Psoas muscle (tissue), 8 donors: Measurements from ENCODE around the gene MFSD12. TPM values are rescaled to one million over a fixed set of nuclear protein-coding genes. Genes with fewer than 3 reads are reported as not detected.

ENCODE experiments used
- ATAC-seq, 4 donors: fragments of 200-7000 bp; cut with Tn5 transposase; one replicate each; pipeline ENCODE4 v1.9.1; 2020; ENCODE audit warnings: moderate library complexity in 3 of 4, mild to moderate bottlenecking in 2 of 4
- DNase-seq, 2 donors: peaks; one replicate each; pipeline ENCODE4 v3.0.0-alpha.2; 2020
- H3K27ac ChIP-seq: fragments of 200-600 bp; one replicate; pipeline ENCODE4 v1.8.0; 2022
- H3K27me3 ChIP-seq, 3 donors: fragments of 200-600 bp in 1 of 3; one replicate each; pipeline versions ENCODE4 v1.6.1 to v1.8.0; 2013 to 2022; ENCODE audit warnings: low read length in 2 of 3, mild to moderate bottlenecking in 2 of 3, moderate library complexity in 1 of 3; ENCODE audit not compliant: insufficient read depth in 3 of 3
- H3K36me3 ChIP-seq, 2 donors: fragments of 200-600 bp in 1 of 2; one replicate each; pipeline versions ENCODE4 v1.6.1 to v1.8.0; 2013 to 2022; ENCODE audit warnings: low read depth in 1 of 2, mild to moderate bottlenecking in 1 of 2, moderate library complexity in 1 of 2; ENCODE audit not compliant: insufficient read depth in 1 of 2
- H3K4me1 ChIP-seq: fragments of 200-600 bp; one replicate; pipeline ENCODE4 v1.8.0; 2022
- H3K4me3 ChIP-seq: fragments of 200-600 bp; one replicate; pipeline ENCODE4 v1.8.0; 2022; ENCODE audit warnings: mild to moderate bottlenecking
- H3K9me3 ChIP-seq: fragments of 200-600 bp; one replicate; pipeline ENCODE4 v1.8.0; 2022
- WGBS, 3 donors: extraction: QIAGEN DNeasy Blood & Tissue Kit; methylation state at CpG; one replicate each; pipeline versions ENCODE4 v1.1.6 to v1.1.7; 2013; 5-methylcytosine and 5-hydroxymethylcytosine counted together
- intact Hi-C, 2 donors: fragments of 100-400 bp; cut with DNase I; formaldehyde crosslinking; loops; one replicate each; pipeline versions ENCODE4 v1.11.0 to v1.14.2; 2022
- polyA plus RNA-seq, 3 donors: library from polyadenylated mRNA; stranded (reverse); fragments of 200-250 nt; gene quantifications; one replicate each; pipeline ENCODE4 v1.2.3, GENCODE V29; 2013
- total RNA-seq, 4 donors: library from RNA; stranded (reverse); fragmentation: NEBNext Ultra II Directional in 2 of 4; extraction: Animal tissue kit (Norgen Biotek cat#: 25700) in 2 of 4; gene quantifications; one replicate each; pipeline versions ENCODE4 v1.2.1 to v1.2.4, GENCODE V29; 2021 to 2023
- TF ChIP-seq, protein P1 (sequence below): fragments of 200-600 bp; IDR thresholded peaks from one replicate; pipeline ENCODE4 v1.8.0; 2022; ENCODE audit warnings: antibody characterized with exemption
- donor health status: healthy with polysubstance abuse.
- donor health status: DM: no; HTN: no; CAD: no; lungs with moderate emphysema.
- donor health status: Bipolar disorder and iron deficiency.
- donor health status: healthy.
- donor health status: DM: yes; HTN: yes; CAD: no.
- donor health status: DM: no; HTN: no; CAD: no.
- donor health status: DM: no; HTN: no; CAD: no.
- donor health status: DM: yes; HTN: yes; CAD: no.

MFSD12 gene
- total and polyA plus RNA-seq, 7 donors, result 16.3 to 46.6 (median 25.2) TPM

GRCh38 chr19:3544742-3545668 is 12.4 kb downstream of the MFSD12 start:
- Histone ChIP-seq H3K27me3 (no peaks in the 10 kb centered on the region), H3K36me3 (peaks cover 0 to 20% of the 10 kb centered on the region in 2 donors), H3K27ac (no peak overlapping the region), H3K9me3 (no peaks in the 10 kb centered on the region), H3K4me3 (no peak overlapping the region), H3K4me1 (no peaks in the 10 kb centered on the region)
- ATAC-seq (peak; percentile 74 to 85 (median 80)), DNase-seq (peak; percentile 80 to 87)
- intact Hi-C loops, result loop anchor here (2.0 kb wide), 1 partner anchor 74 kb away; no protein-coding TSS in a partner anchor
- TF ChIP-seq, protein P1, sequence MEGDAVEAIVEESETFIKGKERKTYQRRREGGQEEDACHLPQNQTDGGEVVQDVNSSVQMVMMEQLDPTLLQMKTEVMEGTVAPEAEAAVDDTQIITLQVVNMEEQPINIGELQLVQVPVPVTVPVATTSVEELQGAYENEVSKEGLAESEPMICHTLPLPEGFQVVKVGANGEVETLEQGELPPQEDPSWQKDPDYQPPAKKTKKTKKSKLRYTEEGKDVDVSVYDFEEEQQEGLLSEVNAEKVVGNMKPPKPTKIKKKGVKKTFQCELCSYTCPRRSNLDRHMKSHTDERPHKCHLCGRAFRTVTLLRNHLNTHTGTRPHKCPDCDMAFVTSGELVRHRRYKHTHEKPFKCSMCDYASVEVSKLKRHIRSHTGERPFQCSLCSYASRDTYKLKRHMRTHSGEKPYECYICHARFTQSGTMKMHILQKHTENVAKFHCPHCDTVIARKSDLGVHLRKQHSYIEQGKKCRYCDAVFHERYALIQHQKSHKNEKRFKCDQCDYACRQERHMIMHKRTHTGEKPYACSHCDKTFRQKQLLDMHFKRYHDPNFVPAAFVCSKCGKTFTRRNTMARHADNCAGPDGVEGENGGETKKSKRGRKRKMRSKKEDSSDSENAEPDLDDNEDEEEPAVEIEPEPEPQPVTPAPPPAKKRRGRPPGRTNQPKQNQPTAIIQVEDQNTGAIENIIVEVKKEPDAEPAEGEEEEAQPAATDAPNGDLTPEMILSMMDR, result peak; percentile 93
- WGBS, 3 donors, result 60 to 73% (median 61%) methylated on average over 24 to 30 of the region's 30 CpGs

GRCh38 chr19:3544058-3544376 is 13.4 kb downstream of the MFSD12 start:
- no peak overlapping the region for H3K27ac ChIP-seq
- no peaks in the 10 kb centered on the region for H3K9me3 ChIP-seq
- WGBS, 3 donors, result 73 to 74% (median 74%) methylated on average over 7 to 9 of the region's 9 CpGs
- TF ChIP-seq, protein P1, result no peak
- ATAC-seq, result no peak
- H3K4me3 ChIP-seq, result no peak overlapping the region
- DNase-seq, result no peak
- H3K27me3 ChIP-seq, result no peaks in the 10 kb centered on the region
- intact Hi-C loops, result loop anchor here (2.0 kb wide), 1 partner anchor 75 kb away; no protein-coding TSS in a partner anchor
- H3K36me3 ChIP-seq, result peaks cover 0 to 13% of the 10 kb centered on the region in 2 donors
- no peaks in the 10 kb centered on the region for H3K4me1 ChIP-seq

GRCh38 chr19:3543150-3544057 is 14.0 kb downstream of the MFSD12 start:
- Histone ChIP-seq H3K27me3 (no peaks in the 10 kb centered on the region), H3K27ac (no peak overlapping the region), H3K4me3 (no peak overlapping the region), H3K9me3 (no peaks in the 10 kb centered on the region), H3K4me1 (no peaks in the 10 kb centered on the region), H3K36me3 (peaks cover 0 to 13% of the 10 kb centered on the region in 2 donors)
- ATAC-seq (peak in 2 of 4 donors; percentile 8 to 18), DNase-seq (peak; percentile 47 to 77)
- intact Hi-C loops, result loop anchor here (2.0 kb wide), 1 partner anchor 75 kb away; no protein-coding TSS in a partner anchor
- TF ChIP-seq, protein P1, result no peak
- WGBS, 3 donors, result 55 to 72% (median 57%) methylated on average over 37 to 47 of the region's 47 CpGs

- intact Hi-C loops, result no loop called here
Observed at GRCh38 chr19:3539756-3540118, 17.6 kb downstream of the MFSD12 start.

More at GRCh38 chr19:3539756-3540118, 17.6 kb downstream of the MFSD12 start:
- TF ChIP-seq, protein P1, result no peak
- no peak overlapping the region for H3K4me3 ChIP-seq
- no peaks in the 10 kb centered on the region for H3K4me1 ChIP-seq
- 93 to 100% (median 97%) methylated on average over 1 of the region's 1 CpG for WGBS, 3 donors
- no peaks in the 10 kb centered on the region for H3K27me3 ChIP-seq
- DNase-seq (no peak), ATAC-seq (no peak)
- no peak overlapping the region for H3K27ac ChIP-seq
- H3K9me3 ChIP-seq, result no peaks in the 10 kb centered on the region
- H3K36me3 ChIP-seq, result peaks cover 3 to 21% of the 10 kb centered on the region in 2 donors
